ENCODE measurements around the gene PDGFRB.

DNA sequence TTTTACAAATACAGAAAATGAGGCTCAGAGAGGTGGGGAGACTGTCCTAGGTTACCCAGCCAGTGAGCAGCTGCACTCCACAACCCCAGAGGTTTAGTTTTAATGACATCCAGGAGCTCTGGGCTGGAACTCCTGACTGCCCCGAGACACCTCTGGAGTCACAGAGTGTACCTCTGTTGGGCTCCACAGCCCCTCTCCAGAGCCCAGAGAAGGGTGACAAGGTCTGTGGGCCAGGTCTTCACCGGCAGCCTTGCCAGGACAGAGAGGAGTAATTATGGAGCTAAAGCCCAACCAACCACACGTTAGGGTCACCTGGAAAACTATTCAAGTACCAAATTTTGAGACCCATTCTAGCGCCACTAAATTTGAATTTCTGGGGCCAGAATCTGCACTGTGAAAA lies 22.1 kb upstream of the PDGFRB start:
- TF ChIP-seq, protein P1, sequence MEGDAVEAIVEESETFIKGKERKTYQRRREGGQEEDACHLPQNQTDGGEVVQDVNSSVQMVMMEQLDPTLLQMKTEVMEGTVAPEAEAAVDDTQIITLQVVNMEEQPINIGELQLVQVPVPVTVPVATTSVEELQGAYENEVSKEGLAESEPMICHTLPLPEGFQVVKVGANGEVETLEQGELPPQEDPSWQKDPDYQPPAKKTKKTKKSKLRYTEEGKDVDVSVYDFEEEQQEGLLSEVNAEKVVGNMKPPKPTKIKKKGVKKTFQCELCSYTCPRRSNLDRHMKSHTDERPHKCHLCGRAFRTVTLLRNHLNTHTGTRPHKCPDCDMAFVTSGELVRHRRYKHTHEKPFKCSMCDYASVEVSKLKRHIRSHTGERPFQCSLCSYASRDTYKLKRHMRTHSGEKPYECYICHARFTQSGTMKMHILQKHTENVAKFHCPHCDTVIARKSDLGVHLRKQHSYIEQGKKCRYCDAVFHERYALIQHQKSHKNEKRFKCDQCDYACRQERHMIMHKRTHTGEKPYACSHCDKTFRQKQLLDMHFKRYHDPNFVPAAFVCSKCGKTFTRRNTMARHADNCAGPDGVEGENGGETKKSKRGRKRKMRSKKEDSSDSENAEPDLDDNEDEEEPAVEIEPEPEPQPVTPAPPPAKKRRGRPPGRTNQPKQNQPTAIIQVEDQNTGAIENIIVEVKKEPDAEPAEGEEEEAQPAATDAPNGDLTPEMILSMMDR (IDR thresholded peaks at IDR 0.05), result no peak
- TF ChIP-seq SIN3A (IDR thresholded peaks at IDR 0.05; ENCODE audit: borderline replicate concordance, insufficient read depth, low read depth, low read length) (no peak), POLR2AphosphoS5 (IDR thresholded peaks at IDR 0.05; ENCODE audit: low read depth, low read length) (no peak), TCF7L2 (IDR thresholded peaks at IDR 0.05; ENCODE audit: low read depth, low read length) (no peak)
- TF ChIP-seq, protein P2, sequence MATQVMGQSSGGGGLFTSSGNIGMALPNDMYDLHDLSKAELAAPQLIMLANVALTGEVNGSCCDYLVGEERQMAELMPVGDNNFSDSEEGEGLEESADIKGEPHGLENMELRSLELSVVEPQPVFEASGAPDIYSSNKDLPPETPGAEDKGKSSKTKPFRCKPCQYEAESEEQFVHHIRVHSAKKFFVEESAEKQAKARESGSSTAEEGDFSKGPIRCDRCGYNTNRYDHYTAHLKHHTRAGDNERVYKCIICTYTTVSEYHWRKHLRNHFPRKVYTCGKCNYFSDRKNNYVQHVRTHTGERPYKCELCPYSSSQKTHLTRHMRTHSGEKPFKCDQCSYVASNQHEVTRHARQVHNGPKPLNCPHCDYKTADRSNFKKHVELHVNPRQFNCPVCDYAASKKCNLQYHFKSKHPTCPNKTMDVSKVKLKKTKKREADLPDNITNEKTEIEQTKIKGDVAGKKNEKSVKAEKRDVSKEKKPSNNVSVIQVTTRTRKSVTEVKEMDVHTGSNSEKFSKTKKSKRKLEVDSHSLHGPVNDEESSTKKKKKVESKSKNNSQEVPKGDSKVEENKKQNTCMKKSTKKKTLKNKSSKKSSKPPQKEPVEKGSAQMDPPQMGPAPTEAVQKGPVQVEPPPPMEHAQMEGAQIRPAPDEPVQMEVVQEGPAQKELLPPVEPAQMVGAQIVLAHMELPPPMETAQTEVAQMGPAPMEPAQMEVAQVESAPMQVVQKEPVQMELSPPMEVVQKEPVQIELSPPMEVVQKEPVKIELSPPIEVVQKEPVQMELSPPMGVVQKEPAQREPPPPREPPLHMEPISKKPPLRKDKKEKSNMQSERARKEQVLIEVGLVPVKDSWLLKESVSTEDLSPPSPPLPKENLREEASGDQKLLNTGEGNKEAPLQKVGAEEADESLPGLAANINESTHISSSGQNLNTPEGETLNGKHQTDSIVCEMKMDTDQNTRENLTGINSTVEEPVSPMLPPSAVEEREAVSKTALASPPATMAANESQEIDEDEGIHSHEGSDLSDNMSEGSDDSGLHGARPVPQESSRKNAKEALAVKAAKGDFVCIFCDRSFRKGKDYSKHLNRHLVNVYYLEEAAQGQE (IDR thresholded peaks at IDR 0.05; ENCODE audit: insufficient read depth in 1 of 2, low read depth in 2 of 2, low read length in 1 of 2), result no peak
